HFF-Myc (cell line): ENCODE measurements around the gene ARL6IP6.

Experiments used
- DNase-seq: peaks from one replicate; pipeline ENCODE4 v3.0.0-alpha.2; 2011; ENCODE audit warnings: low read depth; ENCODE audit errors: extremely low read depth
- H3K4me3 ChIP-seq: replicated peaks from 2 replicates; pipeline ENCODE4 v1.5.1; 2011; ENCODE audit warnings: low read depth, mild to moderate bottlenecking, control low read depth, low read length
- CTCF ChIP-seq: IDR thresholded peaks from 2 replicates; pipeline ENCODE4 v1.5.1; 2012; ENCODE audit warnings: mild to moderate bottlenecking, low read depth, low read length, control low read depth; ENCODE audit errors: missing control alignments

The ARL6IP6 gene

GRCh38 chr2:152718076-152718908 lies at the start of gene ARL6IP6:
Gene ARL6IP6 (plus strand): TSS chr2:152718620. CDS start chr2:152718625, 5 bp downstream.
- no peak for TF ChIP-seq CTCF
- DNase-seq: peak; percentile 66
- peak within 1 kb of the TSS; percentile 94 for H3K4me3 ChIP-seq

DNA sequence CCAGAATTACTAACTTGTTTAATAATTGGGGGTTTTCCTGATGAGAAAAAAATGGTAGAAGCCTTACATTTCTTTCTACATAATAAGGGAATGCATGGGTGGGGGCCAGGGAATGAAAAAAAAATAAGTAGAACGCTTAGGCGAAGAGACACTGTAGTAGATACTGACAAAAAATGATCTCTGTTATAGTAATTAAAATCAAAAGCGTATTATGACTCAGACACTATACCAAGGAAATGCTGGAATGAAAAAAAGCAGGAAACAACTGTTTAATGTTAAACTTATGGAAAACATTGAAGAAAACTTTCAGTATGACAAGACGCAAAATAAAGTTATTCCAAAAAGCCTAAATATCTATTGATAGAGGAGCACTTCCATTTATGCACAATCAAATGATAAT lies 44.1 kb upstream of the ARL6IP6 start:
- DNase-seq: no peak

GRCh38 chr2:152676461-152676860 lies 42.0 kb upstream of the ARL6IP6 start:
- no peak for TF ChIP-seq CTCF
- H3K4me3 ChIP-seq: no peak overlapping the region
- no peak for DNase-seq

More for the DNA sequence above, 44.1 kb upstream of the ARL6IP6 start:
- H3K4me3 ChIP-seq: no peak overlapping the region
- TF ChIP-seq CTCF: no peak

DNA sequence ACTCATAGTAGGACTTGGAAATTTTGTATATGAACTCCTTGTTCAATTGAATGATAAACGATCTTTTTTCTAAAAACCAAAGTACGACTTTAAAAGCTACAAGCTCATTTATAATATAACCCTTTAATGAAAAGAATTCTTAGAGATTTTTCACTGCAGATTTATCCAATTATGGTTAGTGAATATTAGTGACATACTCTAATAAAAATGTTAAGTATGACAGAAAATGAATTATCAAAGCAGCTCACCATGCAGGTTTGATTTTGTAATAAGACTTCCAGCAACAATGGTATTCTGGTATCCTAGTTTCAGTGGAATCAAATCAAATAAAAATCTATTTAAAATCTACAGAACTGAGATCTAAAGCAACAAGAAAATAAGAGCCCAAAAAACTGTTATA lies 39.6 kb upstream of the ARL6IP6 start:
- TF ChIP-seq CTCF: no peak
- DNase-seq: no peak
- no peak overlapping the region for H3K4me3 ChIP-seq

DNA sequence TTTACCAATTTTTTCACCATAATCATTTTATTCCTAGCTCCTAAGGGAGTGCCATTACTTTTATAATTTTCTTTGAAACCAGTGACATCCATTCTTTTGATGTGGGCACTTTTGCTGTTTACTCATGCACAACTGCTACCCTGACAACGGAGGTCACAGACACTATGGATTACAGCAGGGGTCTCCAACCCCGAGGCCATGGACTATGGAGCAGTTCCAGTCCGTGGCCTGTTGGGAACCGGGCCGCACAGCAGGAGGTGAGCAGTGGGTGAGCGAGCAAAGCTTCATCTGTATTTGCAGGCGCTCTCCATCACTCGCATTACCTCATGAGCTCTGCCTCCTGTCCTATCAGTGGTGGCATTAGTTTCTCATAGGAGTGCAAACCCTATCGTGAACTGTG lies 35.8 kb upstream of the ARL6IP6 start:
- no peak overlapping the region for H3K4me3 ChIP-seq
- DNase-seq: no peak
- TF ChIP-seq CTCF: no peak

- no peak for TF ChIP-seq CTCF
- no peak overlapping the region for H3K4me3 ChIP-seq
- DNase-seq: no peak
These were observed 35.0 kb upstream of the ARL6IP6 start for GRCh38 chr2:152683400-152683799.

DNA sequence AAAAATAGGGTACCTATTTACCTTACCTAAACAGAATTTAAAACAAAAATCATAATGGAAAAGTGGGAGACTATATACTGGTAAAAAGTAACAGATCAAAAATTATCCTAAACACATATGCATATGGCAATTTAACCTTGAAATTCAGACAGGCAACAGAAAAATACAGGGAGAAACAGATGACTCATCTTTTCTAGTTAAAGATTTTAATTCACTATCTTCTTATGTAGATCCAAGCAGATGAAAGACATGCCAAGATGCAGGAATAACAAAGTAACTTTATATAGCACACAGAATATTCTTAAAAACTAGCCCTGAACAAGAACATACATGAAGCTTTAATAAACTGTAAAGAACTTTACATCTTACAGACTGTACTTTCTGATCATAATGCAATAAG lies 32.1 kb upstream of the ARL6IP6 start:
- no peak for TF ChIP-seq CTCF

More for the DNA sequence above, 32.1 kb upstream of the ARL6IP6 start:
- no peak for DNase-seq
- H3K4me3 ChIP-seq: no peak overlapping the region
